Measurements from ENCODE around the gene NINL.
"Not testable (repeated sequence)": the region's sequence is repeated elsewhere in the genome, so short reads cannot be mapped to it uniquely, and the experiment has no call there.

The NINL gene

DNA sequence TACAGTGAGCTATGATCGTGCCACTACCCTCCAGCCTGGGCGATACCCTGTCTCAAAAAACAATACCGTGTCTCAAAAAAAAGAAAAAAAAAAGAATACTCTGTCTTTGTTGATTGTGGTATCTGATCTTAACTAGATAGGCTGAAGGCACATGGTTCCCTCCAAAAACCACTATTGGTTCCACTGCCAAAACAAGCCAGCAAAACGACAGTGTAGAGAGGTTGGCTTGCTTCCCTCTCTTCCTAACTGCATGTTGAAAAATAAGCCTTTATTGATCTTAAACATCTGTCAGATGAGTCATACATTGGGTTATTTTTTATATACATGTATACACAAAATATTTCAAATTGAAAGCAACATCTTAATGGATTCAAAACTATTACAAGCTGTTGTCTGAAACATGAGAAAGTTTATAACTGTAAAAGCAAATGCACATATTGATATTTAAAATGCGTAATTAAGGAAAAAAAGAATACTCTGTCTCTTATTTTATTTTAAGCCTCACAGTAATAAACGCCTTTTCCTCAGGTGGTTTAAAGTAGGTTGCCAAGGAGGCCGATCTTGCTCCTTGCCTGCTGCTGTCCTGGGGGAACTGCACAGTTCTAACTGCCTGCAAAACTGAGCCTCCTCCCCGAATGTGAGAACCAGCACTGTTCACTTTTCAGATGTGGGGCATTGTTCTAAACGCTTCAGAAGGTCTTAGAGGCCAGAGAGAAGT, 7.0 kb upstream of the NINL start:
- DNase-seq (ENCODE audit: low read depth): no peak

- DNase-seq (ENCODE audit: low read depth): not testable (repeated sequence)
These were observed 5.4 kb upstream of the NINL start for GRCh38 chr20:25590778-25591177.

GRCh38 chr20:25588491-25588890, 3.2 kb upstream of the NINL start:
- DNase-seq (ENCODE audit: low read depth): no peak

DNA sequence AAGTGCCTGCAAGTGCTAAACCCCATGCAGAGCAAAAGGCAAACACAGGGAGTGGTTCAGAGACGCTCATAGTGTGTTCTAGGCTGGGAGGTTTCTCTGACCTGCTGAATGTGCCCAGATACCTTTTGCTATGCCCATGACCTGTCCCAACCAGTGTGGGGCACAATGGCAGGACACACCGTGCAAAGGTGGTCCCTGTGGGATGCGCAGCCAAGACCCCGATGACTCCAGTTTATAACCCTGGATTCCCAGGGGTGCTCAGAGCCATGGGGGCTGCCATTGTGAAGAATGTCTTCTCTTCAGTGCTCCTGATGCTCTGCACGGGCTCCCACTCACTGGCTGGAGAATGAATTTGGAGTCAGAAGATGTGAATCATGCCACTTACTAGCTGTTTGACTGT, 2.2 kb upstream of the NINL start:
- DNase-seq (ENCODE audit: low read depth): no peak

DNA sequence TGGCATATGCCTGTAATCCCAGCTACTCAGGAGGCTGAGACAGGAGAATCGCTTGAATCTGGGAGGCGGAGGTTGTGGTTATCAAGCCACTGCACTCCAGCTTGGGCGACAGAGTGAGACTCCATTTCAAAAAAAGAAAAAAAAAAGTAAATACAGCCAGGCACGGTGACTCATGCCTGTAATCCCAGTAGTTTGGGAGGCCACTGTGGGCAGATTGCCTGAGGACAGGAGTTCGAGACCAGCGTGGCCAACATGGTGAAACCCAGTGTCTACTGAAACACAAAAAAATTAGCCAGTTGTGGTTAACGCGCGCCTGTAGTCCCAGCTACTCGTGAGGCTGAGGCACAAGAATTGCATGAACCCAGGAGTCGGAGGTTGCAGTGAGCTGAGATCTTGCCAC, 1.5 kb upstream of the NINL start:
- no peak for DNase-seq (ENCODE audit: low read depth)

- DNase-seq (ENCODE audit: low read depth): not testable (repeated sequence)
These were observed 1.7 kb downstream of the NINL start for GRCh38 chr20:25583607-25584006.

GRCh38 chr20:25580711-25581110, 4.6 kb downstream of the NINL start:
- no peak for DNase-seq (ENCODE audit: low read depth)

GRCh38 chr20:25579081-25579770, 6.1 kb downstream of the NINL start:
- no peak for DNase-seq (ENCODE audit: low read depth)

DNA sequence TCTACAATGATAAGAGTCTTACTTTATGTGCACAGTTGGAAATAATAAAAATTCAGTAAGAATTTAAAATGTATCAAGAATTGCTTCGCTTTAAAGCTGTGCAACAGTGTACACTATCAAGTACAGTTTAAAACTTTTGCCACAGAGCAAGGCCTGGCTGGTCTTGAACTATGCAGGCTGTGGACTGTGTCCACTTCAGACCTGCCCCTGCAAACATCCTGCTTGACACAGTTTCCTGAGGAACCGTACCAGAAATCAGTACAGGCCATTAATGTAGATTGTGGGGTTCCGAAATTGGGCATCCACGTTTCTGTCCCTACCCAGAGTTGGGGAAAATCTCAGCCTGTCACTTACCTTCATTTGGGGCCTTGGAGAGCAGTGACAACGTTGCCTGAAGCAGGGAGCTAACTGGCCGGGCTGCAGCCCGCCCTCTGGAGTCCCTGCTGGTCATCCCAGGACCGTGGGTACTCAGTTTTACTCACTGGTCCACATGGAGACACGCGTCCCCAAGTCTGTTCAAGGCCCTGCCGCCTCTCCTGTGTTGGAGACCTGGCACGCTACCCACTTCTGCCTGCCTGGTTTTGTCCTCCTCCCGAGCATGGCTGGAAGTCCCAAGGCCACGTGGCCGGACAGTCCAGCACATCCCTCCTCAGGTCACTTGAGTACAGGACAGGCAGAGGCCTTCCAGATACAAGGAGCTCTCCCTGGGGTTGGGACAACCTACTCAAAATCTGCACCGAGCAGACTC, 8.4 kb downstream of the NINL start:
- no peak for DNase-seq (ENCODE audit: low read depth)

DNA sequence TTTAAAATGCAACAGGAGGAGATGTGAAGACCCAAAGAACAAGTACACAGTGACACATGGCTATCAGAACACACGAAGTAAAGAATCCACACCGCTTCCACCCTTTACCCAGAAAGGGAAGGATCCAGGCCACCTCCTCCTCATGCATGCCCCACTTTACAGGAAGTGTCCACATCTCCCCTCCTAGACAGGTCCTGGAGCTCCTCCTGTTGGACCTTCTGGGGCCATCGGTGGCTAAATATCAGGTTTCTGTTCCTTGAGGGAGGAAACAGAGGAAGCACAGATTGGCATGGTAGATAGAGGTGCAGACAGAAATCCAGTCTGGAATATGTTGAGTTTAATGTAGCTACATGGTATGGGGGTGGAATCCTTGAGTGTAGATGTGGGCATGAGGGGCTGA, 10.9 kb downstream of the NINL start:
- DNase-seq (ENCODE audit: low read depth): no peak

- DNase-seq (ENCODE audit: low read depth): no peak
These were observed 11.8 kb downstream of the NINL start for GRCh38 chr20:25573288-25574251.

DNA sequence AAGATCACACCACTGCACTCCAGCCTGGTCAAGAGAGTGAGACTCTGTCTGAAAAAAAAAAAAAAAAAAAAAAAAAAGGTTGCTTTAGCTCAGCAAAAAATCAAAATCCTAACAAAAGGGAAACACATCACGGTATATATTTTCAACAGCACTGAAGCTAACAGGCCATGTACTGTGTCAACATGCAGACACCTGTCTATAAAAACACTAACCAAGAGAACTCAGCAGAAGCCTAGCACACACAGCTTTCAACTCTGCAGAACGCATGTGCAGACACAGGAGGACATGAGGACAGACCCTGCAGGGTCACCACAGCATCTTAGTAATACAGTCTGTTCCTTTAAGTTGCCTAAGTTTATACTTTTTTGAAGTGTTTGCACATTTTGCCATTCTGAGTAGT, 13.5 kb downstream of the NINL start:
- DNase-seq (ENCODE audit: low read depth): no peak

GRCh38 chr20:25571240-25571639, 14.1 kb downstream of the NINL start:
- DNase-seq (ENCODE audit: low read depth): no peak

DNA sequence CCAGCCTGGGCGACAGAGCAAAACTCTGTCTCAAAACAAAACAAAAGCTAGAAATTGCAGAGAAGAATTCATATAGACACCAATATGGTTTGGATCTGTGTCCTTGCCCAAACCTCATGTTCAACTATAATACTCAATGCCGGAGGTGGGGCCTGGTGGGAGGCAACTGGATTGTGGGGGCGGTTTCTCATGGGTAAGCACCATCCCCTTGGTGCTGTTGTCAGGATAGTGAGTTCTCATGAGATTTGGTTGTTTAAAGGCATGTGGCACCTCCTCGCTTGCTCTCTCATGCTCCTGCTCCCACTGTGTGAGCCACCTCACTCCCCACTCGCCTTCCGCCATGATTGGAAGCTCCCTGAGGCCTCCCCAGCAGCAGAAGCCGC, 15.2 kb downstream of the NINL start:
- DNase-seq (ENCODE audit: low read depth): no peak

GRCh38 chr20:25567286-25567685, 18.0 kb downstream of the NINL start:
- no peak for DNase-seq (ENCODE audit: low read depth)

DNA sequence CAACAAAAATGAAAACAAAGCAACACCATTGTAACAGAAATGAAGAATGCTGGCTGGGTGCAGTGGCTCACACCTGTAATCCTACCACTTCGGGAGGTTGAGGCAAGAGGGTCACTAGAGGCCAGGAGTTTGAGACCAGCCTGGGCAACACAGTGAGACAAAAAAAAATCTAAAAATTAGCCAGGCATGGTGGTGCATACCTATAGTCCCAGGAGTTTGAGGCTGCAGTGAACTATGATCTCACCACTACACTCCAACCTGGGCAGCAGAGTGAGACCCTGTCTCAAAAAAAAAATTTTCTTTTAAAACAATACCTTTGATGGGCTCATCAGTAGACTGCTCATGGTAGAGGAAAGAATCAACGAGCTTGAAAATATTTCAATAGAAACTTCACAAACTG, 18.5 kb downstream of the NINL start:
- no peak for DNase-seq (ENCODE audit: low read depth)

GRCh38 chr20:25565578-25566157, 19.7 kb downstream of the NINL start:
- no peak for DNase-seq (ENCODE audit: low read depth)

- DNase-seq (ENCODE audit: low read depth): no peak
These were observed 21.5 kb downstream of the NINL start for GRCh38 chr20:25563876-25564275.

- DNase-seq (ENCODE audit: low read depth): no peak
These were observed 22.0 kb downstream of the NINL start for GRCh38 chr20:25563362-25563761.

DNA sequence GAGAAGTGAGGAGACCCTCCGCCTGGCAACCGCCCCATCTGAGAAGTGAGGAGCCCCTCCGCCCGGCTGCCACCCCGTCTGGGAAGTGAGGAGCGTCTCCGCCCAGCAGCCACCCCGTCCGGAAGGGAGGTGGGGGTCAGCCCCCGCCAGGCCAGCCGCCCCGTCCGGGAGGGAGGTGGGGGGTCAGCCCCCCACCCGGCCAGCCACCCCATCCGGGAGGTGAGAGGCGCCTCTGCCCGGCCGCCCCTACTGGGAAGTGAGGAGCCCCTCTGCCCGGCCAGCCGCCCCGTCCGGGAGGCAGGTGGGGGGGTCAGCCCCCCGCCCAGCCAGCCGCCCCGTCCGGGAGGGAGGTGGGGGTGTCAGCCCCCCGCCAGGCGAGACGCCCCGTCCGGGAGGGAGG, 23.6 kb downstream of the NINL start:
- not testable (repeated sequence) for DNase-seq (ENCODE audit: low read depth)

- DNase-seq (ENCODE audit: low read depth): no peak
These were observed 31.5 kb downstream of the NINL start for GRCh38 chr20:25553819-25554296.
